Fibroblast of skin of abdomen (primary cell): ENCODE data around the gene NFATC4.
"Not testable (repeated sequence)": the region's sequence is repeated elsewhere in the genome, so short reads cannot be mapped to it uniquely, and the experiment has no call there.

Experiments used
- DNase-seq: peaks from one replicate; pipeline ENCODE4 v3.0.0-alpha.2; 2013

NFATC4 gene

GRCh38 chr14:24339284-24340151, 28.5 kb upstream of the NFATC4 start, which contains the start of gene RIPK3:
Gene RIPK3 (minus strand): TSS chr14:24339991. CDS start chr14:24339826, 165 bp downstream.
- no peak for DNase-seq

- no peak for DNase-seq
Observed at GRCh38 chr14:24340606-24341005, 27.4 kb upstream of the NFATC4 start.

DNA sequence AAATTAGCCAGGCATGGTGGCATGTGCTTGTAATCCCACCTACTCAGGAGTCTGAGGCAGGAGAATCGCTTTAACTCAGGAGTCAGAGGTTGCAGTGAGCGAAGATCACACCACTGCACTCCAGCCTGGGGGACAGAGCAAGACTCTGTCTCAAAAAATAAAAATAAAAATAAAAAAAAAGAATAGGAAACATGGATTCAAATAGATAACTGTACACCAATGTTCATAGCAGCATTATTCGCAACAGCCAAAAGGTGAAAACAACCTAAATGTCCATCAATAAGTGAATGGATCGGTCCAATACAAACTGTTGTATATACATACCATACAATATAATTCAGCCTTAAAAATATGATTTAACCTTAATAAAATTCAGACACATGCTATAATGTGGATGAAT, 25.1 kb upstream of the NFATC4 start:
- DNase-seq, result no peak

DNA sequence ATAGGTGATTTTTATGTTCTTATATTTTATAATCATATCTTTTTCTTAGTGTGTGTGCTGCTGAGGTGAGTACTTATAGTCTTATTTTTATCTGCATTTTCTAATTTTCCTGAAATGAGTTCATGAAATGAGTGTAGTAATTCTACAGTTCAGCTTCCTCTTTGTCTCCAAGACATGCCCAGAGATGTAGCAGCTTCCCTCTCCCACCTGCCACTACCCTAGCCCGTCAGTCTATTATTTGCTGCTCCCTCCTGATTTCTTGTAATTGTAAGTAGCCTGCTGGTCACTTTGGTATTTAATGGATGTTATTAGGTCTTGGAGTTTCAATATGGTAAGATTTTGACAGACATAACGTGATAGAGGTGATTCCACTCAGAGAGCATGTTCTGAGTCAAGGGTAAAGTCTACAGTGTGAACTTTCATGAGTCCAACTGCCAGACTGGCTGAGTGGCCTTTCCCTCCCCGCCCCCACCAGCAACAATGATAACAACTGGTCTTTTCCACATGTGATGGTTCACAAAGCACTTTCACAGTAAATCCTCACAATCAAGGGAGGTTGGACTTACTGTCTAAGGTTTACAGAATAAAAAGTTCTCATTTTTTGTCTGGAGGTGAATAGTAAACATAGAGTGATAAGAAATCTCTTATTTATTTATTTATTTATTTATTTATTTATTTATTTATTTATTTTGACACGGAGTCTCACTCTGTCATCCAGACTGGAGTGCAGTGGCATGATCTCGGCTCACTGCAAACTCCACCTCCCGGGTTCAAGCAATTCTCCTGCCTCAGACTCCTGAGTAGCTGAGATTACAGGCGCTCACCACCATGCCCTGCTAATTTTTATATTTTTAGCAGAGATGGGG, 24.0 kb upstream of the NFATC4 start:
- DNase-seq, result no peak

DNA sequence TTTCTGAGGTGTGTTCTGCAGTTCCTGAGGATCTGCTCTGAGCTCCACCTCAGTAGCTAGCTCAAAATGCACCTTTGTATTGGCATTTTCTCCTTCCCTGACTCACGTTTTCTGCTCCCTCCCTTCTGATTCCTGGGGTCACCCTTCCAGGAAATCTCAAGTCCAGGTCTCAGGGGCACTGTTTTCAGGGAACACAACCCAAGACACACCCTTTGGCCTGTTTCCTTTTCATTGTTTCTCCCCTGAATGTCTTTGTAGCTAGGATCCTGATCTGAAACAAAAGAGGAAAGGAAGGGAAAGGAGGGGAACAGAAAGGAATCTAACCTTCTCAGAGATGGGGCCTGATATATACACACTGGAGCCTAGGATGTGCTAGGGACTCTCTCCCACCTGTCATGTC, 20.9 kb upstream of the NFATC4 start:
- no peak for DNase-seq

GRCh38 chr14:24348186-24348585, 19.8 kb upstream of the NFATC4 start:
- DNase-seq, result no peak

DNA sequence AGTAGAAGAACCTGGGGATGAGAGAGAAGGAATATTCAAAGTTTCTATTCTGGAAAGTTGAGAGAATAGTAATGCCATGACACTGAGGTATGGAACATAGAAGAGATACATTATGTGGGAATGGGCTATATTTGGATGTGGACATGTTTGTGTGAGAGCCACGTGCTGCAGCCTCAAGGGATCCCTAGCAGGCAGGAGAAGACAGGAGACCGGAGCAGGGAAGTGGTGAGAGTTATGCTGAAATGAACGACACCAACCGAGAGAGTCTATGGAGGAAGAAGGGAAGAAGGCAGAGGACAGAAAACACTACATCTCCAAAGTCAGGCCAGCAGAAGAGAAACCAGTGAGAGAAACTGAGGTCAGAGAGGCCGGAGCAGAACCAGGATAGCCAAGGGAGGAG, 18.2 kb upstream of the NFATC4 start:
- DNase-seq, result no peak

GRCh38 chr14:24351517-24351916, 16.5 kb upstream of the NFATC4 start:
- DNase-seq, result no peak

DNA sequence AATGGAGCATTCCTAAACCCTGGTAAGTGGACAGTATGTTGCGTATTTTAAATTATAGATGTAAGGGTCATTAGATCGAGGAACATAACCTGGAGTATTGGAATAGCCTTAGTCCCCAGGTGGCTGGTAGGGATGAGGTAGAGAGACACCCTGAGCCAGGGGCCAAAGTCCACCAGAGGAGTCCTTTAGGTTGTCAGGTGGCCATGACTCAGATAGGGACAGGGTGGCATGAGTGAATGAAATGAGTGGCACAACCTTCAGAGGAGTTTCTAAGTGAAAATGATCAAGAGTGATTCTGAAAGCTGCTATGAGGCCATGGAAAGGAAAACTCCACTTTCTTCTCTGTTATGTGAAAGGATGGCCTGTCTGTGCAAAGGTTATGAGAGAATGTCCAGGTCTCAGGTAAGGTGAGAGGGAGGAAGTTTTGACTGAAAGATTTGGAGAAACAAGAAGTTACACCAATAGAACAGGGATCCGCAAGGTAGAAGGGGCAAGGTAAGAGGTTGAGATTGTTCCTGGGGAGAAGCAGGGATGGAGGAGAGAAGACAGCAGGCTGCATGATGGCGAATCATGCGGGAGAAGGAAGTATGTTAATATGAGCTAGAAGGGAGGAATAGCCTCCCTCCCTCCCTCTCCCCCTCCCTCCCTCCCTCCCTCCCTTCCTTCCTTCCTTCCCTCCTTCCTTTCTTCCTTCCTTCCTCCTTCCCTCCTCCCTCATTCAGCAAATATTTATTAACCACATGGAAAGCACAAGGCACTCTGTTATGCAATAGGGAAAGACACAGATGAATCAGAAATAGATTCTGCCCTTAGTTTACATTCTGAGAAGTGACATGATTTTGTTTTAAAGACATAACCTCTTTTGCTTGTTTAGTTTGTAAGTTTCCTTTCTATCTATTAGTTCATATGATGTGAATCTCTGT, 14.2 kb upstream of the NFATC4 start:
- peak; percentile 61 for DNase-seq

DNA sequence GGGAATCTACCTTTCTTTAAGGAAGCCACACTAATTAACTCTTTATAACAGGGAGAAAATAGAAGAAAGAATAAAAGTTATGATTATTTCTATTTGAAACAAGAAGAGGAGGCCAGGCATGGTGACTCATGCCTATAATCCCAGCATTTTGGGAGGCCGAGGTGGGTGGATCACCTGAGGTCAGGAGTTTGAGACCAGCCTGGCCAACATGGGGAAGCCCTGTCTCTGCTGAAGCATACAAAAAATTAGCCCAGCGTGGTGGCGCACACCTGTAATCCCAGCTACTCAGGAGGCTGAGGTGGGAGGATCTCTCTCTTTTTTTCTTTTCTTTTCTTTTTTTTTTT, 13.5 kb upstream of the NFATC4 start:
- not testable (repeated sequence) for DNase-seq

DNA sequence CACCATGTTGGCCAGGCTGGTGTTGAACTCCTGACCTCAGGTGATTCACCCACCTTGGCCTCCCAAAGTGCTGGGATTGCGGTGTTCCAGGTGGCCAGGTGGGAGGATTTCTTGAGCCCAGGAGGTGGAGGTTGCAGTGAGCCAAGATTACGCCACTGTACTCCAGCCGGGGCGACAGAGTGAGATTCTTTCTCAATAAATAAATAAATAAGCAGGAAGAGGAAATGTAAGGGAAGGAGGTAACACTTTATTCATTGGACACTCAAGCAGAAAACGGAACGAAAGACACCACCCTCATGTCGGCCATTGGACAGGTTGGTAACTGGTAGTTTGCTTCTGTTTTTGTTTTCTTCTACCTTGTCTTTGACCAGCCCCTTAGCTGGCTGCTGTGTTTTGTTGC, 13.0 kb upstream of the NFATC4 start:
- DNase-seq, result no peak

DNA sequence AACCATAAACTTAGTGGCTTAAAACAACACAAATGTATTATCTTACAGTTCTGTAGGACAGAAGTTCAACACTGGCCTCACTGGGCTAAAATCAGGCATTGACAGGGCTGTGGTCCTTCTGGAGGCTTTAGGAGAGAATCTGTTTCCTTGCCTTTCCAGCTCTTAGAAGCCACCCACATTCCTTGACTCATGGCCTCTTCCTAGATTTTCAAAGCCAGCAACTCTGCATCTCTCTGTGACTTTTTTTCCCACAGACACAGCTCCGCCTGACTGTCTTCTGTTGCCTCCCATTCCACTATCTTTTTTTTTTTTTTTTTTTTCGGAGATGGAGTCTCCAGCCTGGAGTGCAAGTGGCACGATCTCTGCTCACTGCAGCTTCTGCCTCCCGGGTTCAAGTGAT, 11.8 kb upstream of the NFATC4 start:
- no peak for DNase-seq

DNA sequence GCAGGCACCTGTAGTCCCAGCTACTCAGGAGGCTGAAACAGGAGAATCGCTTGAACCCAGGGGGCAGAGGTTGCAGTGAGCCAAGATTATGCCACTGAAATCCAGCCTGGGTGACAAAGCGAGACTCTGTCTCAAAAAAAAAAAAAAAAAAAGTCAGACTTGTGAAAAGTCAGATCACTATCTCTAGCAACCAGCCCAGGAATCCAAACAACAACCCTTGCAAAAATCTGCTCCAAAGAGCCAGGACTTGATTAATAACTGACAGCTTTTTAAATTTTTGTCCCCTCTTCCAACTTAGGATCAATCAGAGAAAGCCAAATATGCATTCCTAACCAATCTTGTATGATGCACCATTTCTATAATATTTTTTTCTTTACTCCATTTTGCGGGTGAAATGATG, 7.7 kb upstream of the NFATC4 start:
- DNase-seq, result no peak

GRCh38 chr14:24361326-24361725, 6.7 kb upstream of the NFATC4 start:
- no peak for DNase-seq

GRCh38 chr14:24362241-24362960, 5.6 kb upstream of the NFATC4 start:
- peak; percentile 63 for DNase-seq

DNA sequence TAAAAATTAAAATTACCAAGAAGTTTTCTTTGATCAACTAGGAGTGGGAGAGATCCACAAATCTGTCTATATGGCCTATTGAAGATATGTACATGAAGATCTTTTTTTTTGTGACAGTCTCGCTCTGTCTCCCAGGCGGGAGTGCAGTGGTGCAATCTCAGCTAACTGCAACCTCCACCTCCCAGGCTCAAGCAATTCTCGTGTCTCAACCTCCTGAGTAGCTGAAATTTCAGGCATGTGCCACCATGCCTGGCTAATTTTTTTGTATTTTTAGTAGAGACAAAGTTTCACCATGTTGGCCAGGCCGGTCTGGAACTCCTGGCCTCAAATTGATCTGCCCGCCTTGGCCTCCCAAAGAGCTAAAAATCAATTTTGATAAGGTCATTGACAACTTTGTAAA, 4.6 kb upstream of the NFATC4 start:
- no peak for DNase-seq

DNA sequence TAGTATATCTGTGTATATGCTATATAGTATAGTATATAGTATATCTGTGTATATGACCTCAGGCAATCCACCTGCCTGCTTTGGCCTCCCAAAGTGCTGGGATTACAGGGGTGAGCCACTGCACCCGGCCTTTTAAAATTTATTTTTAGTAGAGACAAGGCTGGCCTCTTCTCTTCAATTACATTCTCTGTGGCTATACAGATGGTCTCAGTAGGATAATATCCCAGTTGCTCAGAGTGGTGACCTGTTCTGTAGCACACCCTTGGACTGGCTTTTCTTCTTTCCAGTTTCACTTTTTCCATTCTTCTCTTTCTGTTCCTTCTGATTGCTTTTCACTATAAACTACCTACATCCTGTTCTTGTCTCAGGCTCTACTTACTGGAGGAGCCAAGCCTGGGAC, 3.1 kb upstream of the NFATC4 start:
- no peak for DNase-seq

DNA sequence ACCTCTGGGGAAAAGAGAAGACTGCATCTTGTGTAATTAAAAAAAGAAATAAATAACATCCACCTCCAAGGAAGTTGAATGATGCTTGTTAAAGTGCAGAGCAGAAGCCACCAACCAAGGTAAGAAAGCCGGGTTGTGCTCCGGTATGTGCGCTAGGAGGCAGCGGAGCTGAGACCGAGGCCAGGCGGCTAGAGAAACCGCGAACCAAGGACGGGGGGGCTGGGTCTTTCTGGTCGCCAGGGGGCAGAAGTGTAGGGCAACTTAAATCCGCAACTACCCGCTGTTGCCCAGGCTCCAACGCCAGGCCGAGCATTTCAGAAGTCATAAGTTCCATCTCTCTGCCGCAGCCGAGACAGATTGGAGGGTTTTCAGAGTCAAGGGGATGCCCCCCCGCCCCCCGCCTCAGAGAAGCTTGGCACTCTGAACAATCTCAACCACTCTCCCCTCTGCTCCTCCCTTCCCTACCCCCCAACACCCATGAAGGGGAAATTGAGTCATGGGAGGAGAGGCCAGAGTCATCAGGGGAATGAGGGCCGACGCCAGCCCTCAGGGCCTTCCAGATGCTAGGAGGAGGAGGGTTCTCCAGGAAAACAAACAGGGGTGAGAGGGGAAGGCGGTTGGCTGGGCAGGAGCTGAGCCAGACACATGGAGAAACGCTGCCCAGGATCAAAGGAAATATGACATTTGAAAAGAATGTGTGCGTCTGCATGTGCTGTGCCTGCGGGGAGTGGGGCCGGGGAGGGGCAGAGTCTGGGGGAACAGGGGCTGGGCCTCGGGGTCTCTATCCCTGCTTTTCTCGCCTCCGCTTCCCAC, 2.2 kb upstream of the NFATC4 start:
- peak; percentile 90 for DNase-seq

DNA sequence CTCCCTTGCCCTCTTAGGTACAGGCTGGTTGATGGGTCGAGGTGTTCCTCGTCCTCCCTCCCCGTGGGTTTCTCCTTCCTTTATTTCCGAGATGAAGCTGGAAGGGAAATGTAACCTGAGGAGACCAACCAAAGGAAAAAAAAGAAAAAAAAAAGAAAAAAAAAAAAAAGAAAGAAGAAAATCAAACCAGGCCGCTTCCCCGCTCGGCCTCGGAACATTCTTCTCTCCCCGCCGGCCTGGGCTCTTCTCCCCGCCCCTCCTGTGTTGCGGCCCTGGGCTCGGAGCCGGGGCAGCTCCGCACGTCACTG, 1.6 kb upstream of the NFATC4 start:
- DNase-seq, result no peak

DNA sequence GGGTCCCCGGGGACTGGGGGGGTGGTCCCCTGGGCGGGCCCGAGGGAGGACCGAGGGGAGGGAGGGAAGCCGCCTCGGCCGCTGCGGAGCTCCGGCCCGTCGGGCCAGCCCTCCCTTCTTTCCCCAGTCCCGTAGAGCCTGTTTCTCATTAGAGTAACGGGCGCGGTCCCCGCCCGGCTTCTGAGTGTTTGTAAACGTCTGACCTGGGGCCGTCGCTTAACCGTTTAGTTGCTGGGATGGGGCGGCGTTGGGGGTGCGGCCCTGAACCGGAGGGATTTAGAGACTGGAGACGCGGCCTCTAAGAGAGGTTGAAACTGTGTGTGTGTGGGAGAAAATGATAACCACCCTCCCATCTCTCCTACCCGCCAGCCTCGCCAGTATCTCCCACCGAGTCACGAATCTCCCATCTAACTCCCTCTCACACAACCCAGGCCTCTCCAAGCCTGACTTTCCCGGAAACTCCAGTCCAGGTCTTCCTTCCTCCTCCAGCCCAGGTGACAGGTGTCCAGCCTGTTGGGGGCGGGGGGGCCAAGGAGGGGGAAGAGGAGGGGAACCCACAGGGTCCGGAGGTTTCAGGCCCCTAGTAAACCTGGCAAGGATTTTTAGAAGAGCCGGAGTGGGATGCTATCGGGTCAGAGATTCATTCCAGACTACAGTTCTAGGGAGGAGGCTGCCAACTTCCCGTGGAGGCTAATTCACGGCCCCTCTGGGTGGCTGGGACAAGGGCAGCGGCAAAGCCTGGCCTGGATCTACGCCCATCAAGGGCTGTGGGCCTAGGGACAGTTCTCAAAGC, 1.1 kb upstream of the NFATC4 start:
- peak; percentile 98 for DNase-seq

DNA sequence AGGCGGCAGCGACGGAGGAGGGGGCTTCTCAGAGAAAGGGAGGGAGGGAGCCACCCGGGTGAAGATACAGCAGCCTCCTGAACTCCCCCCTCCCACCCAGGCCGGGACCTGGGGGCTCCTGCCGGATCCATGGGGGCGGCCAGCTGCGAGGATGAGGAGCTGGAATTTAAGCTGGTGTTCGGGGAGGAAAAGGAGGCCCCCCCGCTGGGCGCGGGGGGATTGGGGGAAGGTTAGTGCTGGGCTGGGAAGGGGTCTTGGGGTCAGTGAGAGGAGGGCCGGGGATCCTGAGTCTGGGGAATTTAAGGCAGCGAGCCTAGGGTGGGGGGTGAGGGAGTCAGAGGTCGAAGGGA, 203 bp downstream of the NFATC4 start:
- DNase-seq, result no peak
